Stimulated activated CD4-positive, alpha-beta T cell treated with anti-CD3 and anti-CD28 coated beads, Interleukin-4, amount 100 ng/mL, for 24 hours (primary cell): ENCODE data around the gene MEF2B.

Experiments used
- DNase-seq: peaks from one replicate; pipeline ENCODE4 v3.0.0-alpha.2; 2020

MEF2B gene

DNA sequence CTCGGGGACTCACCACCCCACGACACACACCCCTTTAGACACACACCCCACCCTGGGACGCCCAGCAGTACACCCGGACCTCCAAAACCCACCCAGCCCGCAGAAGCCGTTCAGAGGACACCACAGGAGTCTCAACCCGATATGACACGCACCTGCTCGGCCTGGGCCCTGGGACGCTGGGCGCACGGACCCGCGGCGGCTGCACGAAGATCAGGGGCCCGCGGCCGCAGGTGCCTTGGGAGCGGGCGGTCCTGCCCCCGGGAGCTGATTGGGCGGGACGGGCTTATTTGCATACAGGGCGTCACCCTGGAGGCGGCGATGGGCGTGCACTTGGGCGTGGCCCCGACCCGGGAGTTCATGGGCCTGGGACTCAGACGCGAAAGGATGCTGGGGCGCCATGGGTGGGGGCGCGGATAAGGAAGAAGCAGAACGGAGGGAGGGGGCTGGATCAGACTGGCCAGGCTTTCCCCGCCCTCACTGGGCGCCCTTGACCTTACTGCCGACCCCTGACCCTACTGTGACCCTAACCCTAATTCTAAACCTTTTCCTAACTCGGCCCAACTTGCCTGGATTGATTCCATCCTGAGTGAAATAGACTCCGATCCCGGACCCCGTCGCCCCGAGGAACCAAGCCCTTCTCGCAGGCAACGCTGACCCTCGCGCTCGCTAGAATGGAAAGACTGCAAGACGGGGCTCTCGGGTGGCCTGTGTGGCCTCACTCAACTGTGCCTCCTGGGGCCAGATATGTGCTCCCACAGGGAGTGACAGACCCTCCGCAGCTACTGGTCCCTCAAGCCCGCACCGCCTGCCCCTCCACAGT is at the start of gene MEF2B:
MEF2B (minus strand) TSS at position 211 of the 820 bp plus-strand sequence. CDS start 19,528 bp downstream, outside the sequence.
- DNase-seq: peak; percentile 78

DNA sequence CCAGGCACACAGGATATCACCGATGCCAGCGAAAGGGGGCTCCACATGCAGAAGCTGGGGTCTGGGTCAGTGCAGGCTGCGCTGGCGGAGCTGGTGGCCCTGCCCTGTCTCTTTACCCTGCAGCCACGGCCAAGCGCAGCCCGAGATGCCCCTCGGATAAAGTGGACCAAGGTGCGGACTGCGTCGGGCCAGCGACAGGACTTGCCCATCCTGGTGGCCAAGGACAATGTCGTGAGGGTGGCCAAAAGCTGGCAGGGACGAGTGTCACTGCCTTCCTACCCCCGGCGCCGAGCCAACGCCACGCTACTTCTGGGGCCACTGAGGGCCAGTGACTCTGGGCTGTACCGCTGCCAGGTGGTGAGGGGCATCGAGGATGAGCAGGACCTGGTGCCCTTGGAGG is 48.8 kb upstream of the MEF2B start:
- DNase-seq: no peak

DNA sequence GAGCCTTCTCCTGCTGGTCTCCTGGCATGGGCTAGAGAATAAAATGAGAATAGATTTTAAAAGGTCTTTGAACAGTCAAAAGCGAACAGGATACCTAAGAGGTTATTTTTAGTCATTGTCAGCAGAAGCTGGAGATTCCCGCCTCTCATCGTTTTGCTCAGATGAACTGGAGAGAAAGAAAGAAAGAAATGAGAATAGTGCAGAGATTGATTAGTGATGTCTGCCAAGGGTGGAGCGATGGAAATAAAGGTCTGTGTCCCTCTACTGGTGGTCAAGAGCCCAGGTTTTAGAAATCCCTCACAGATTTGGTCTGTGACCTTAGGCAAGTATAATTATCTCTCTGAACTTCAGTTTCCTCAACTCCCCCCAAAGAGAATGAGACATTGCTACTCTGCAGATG is 47.0 kb upstream of the MEF2B start:
- no peak for DNase-seq

DNA sequence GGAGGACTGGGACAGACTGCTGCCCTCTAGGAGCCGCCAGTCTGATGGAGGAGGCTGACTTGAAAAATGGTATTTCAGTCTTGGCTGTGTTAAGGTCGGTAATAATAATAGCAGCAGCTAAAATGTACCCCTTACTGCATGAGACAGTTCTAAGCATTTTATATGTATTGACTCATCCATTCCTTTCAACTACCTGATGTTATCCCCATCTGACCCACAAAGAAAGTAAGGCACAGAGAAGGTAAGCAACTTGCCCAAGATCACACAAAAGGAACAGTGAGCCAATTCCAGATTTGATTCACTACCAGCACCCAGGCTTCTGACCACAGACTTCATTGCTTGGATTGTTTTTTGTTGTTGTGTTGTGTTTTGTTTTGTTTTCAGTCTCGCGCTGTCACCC is 45.7 kb upstream of the MEF2B start:
- no peak for DNase-seq

DNA sequence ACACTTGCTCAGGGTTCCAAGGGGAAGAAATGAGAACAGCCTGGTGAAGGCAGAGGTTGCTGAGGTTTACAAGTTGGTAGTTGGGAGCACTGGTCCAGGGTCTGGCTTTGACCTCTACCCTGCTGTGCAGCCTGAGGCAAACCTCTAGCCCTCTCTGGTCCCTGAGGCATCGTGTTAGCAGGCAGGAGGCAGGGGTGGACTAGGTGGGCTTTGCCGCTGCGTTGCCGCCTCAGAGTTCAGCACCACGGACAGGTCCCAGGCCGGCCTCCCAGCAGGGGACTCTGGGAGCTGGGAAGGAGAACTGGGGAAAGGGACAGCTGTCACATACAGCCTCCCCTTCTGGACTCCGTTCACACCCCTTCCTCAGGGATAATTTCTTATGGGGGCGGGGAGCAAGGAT is 44.8 kb upstream of the MEF2B start:
- peak; percentile 24 for DNase-seq

DNA sequence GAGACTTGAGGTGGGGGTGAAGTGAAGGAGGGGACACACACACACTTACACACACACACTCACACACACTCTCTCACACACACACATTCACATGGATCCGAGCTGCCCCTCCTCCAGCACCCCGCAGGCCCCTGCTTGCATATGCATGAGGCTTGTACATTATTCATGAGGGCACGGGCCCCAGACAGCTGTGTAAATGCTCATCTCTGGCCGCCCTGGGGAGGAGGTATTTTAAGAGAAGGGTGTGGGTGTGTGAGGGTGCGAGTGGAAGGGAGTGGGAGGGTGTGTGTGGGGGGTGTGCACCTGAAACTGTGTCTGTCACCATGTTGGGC is 44.1 kb upstream of the MEF2B start:
- no peak for DNase-seq

DNA sequence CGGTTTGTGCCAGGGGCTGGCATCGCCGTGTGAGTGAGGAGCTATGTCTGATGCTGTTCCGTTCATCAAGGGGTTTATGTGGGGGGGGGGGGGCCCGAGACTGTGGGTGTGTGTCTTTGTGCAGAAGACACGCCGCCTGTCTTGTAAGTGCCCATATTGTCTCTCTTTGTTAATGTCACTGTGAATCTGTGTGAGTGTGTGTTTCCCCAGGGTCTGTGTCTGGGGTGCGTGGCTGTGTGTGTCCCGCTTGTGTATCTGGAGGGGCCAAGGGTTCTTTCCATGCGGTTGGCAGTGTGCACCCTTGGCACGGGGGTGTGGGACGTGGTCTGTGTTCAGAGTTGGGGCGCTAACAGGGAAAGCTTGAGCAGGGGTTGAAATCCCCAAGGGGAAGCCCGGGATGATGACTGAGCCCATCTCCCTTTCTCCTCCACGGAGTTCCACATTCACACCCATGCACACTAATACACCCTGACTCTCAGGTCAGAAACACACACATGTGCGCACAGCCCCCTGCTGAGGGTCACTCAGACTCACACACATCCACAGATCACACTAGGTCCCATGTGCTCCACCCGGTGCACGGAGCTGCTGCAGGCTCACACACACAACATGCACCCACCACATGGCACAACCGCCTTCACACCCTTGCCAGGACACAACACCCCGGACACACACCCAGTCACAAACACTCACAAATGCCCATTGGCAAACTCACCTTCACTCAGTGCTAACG is 43.5 kb upstream of the MEF2B start:
- no peak for DNase-seq

DNA sequence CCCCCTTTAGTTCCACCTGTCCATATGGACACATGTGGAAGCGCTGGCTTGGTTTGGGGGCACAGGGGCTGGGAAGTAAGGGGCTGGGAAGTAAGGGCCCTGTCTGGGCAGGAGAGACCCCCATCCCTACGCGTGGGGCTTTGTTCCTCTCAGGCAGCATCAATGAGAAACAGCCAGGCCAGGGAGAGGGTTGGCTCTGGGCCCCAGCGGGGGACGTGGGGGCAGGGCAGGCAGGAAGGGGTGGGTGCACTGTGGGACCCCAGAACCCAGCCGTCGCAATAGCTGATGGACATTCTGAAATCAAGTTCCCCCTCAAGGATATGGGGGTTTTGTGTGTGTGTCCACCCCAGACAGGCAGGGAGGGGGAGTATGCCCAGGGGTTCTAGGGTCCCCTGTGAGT is 42.9 kb upstream of the MEF2B start:
- no peak for DNase-seq

DNA sequence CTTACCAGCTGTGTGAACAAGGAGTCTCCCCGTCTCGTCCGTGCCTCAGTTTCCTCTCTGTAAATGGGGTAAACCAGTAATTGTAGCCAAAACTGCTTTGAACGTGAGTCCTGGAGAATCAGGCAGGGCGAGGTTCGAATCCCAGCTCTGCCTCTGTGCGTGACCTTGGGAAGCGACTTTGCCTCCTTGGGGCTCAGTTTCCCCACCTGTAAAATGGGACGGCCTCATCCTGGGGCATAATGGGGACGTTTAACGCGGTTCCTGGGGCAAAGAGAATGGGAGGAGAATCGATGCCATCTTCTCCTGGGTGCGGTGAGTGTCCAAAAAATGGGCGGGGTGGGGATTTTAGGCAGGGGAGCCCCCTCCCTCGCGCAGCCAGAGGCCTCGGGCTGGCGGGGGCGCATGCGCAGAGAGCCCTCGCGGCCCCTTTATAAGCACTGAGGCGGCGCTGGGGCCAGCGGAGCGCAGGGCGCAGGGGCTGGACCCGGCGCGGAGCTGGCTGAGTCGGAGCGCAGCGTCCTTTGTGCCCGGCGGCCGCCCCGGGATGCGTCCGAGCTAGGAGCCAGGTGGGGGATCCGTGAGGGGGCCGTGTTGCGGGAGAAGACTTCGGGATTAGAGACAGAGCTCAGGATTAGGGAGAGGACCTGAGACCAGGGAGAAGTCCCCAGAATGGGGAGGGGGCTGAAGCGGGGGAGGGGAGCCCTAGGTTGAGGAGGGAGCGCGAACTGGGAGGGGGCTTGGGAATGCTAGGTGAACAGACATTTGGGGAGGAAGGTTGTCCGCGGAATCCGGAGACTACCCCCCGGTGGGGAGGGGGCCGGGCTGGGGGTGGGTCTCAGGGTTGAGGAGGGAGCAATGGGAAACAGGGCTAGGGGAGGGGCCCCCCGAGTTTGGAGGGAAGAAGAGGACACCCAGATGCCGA is 41.7 kb upstream of the MEF2B start, which contains the start of gene NCAN:
NCAN (plus strand) TSS at position 460 of the 922 bp plus-strand sequence. CDS start 4,996 bp downstream, outside the sequence.
- no peak for DNase-seq

DNA sequence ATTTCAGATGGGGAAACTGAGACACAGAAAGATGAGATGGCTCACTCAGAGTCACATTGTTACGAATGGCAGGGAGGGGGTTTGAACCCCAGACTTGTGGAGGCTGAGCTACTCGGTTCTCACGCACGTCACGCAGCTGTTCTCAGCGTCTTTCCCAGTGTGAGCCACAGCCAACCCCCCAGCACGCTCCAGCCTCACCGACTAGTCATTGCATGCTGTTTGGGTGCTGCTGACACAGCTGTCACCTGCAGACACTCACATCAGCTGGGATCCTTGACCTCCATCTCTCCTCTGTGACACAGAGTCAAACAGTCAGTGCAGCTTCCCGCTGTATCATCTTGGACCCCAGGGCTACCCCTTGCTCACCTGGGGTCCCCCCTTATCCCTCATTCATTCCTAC is 39.3 kb upstream of the MEF2B start:
- no peak for DNase-seq

DNA sequence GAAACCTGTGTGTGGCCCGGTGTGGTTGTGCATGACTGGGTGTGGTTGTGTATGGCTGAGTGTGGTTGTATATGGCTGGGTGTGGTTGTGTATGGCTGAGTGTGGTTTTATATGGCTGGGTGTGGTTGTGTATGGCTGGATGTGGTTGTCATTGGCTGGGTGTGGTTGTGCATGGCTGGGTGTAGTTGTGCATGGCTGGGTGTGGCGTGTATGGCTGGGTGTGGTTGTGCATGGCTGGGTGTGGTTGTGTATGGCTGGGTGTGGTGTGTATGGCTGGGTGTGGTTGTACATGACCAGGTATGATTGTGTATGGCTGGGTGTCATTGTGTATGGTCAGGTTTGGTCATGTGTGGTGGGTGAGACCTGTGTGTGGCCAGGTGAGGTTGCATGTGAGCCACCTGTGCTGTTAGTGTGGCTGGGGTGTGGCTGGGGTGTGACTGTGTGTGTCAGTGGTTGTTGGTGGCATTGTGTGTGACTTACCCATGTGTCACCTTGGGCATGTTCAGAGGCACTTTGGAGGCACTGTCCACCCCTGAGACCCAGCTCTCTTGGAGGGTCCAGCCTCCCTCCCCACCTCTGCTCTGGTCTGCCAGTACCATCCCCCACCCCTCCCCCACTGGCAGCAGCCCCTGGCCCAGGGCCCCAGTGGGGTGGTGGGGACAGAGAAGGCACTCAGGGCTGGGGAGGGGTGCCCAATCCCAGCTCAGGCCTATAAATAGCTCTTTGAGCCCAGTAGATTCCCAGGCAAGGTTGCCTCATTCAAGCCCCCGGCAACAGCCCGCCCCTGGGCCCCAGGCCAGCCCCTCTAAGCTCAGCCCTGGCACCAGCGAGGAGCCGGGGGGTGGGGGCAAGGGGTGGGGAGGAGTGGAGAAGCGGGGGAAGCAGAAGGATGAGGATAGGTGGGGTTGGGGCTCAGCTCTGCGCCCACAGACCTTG is 37.8 kb upstream of the MEF2B start:
- DNase-seq: no peak

DNA sequence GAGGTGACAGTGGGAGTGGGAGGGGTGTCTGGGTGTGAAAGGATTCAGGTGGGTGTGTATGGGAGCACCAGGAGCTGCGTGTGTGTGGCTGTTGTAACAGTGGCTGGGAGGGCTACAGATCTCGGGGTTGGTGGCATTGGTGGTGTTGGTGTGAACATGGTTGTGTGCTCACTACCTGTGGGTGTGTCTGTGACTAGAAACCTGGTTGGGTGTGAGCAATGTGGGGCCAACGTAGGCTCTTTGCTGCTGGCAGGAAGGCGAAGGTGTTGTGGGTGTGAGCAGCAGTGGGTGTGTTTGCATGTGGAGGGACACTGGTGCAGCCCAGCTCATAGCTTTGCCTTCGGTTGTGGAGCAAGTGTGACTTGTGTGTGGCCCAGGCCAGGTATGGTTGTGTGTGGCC is 36.9 kb upstream of the MEF2B start:
- DNase-seq: no peak

DNA sequence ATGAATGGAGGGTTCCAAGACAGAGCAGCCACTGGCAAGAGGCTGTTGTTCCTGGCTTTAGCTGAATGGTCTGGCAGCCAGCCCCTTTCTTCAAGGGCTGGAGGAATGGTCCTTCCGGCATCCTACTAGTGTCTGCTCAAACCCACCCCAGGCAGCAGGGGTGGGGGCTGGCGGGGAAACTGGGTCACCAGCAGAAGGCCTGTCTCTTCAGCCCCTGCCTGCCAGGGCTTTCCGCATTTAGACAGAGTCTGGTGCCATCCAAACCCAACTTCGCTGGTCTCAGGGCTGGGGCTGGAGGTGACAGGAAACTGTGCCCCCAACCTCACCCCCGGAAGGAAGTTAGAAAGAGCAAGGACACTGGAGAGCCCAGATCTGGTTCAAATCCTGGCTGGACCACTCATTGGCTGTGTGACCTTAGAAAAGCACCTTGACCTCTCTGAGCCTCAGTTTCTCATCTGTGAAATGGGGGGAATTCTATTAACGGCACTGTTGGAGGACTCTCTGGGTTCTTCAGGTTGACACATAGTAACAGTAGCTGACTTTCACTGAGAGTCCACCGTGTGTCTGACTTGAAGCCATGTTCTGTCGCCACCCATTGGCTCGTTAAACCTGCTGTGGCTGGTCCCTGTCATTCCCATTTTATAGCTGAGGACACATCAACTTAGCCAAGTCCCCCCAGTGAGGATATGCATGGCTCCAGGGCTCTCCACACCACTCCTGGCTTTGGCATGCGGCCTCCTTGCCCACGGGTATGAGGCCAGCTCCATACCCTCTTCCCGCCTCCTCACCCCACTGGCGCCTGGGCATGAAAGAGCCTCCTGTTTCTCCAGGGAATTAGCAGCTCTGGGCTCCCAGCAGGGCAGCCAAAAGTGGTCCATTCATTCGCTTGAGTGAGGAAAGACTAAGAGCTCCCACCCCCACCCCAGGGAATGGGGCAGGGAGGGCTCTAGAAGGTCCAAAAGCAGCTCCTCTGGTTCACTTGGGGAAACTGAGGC is 35.6 kb upstream of the MEF2B start:
- no peak for DNase-seq

DNA sequence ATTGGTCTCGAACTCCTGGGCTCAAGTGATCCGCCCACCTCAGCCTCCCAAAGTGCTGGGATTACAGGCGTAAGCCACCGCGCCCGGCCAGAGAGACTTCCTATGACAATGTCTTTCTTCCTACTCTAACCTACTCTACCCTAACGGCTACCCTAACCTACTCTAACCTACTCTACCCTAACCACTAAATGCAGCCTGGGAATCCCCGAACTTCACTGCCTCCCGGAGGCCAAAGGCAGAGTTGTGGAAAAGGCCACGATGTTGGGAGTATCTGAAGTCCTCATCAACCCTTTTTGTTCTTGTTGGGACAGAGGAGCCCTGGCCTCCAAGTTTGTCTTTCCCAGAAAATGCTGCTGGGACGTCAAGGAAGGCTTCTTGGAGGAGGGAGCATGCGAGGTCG is 34.1 kb upstream of the MEF2B start:
- DNase-seq: no peak

DNA sequence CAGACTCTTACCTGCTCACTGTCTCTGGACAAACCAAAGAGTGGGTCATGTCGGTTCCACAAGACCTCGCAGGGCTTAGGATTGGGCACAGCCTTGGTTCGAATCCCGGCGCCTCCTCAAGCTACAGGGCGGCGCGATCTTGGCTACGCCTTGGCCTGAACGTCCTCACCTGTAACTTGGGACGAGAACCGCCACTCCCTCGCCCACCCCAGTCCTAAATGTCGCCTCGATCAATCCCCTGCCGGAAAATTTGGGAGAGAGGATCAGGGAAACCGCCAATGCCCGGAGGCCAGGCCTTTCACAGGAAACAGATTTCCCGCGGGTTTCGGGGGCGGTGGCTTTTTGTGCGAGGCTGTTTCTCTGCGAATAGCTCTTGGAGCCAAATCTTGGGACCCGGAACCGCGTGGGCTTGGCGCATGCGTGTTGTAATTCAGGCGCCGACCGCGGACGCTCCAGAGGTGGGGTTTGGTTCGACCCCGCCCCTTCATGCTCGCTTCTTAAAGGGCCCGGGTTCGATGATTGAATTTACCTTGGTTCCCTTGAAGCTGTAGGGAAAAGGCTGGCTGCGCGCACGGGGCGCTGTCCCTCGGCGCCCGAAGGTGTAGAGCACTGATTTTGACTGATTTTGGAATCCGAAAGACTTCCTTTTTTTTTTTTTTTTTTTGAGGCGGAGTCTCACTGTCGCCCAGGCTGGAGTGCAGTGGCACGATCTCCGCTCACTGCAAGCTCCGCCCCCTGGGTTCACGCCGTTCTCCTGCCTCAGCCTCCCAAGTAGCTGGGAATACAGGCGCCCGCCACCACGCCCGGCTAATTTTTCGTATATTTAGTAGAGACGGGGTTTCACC is 33.2 kb upstream of the MEF2B start, which contains the start of gene NR2C2AP:
NR2C2AP (minus strand) TSS at position 403 of the 845 bp plus-strand sequence; CDS start at position 49, 354 bp downstream.
- DNase-seq: peak; percentile 95

DNA sequence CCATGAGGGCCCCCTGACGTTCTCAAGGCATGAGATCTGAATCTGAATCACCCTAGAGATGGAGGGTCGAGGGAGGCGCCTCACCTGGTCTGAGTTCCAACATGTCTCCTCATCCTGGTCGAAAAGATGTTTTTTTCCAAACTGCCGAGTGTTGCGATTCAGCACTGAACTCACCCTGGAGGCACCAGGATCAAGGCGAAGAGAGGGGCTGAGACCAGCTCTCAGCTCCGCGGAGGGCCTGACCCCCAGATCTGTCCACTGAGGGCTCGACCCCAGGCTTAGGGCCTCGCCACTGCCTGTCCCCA is 32.6 kb upstream of the MEF2B start:
- no peak for DNase-seq

DNA sequence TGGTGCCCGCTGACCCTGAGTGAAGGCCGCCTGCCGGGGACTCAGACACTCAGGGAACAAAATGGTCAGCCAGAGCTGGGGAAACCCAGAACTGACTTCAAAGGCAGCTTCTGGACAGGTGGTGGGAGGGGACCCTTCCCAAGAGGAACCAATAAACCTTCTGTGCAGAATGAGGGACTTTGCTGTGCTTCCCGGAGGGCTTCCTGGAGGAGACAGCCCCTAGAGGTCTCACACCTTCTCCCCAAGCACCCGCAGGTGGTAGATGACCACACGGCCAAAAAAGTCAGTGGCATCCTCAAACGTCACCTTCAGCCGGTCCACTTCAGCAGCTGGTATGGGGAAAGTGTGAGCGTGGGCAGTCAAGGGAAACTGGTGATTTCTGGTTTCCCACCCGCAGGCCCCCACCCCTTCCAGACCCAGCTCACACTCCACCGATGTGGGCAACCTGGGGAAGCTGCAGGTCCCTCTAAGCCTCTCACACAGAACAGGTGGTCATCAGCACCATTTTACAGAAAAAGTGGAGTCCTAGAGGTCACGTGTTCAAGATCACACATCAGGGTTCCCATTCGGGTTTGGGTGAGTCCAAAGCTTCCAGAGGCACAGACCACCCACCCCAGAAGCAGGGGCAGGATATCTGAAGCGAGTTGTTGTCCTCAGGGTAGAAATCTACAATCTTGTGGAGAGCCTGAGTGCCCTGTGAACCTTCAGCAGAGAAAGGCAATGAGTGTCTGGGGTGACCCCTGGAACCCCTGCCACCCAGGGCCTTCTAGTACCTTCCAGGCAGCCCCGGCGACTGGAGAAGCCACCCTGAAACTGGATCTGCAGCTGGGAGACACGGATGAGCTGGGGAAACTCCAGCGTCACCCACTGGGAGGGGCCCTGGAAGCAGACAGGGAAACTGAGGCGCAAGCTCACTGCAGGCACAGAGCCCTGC is 31.9 kb upstream of the MEF2B start:
- no peak for DNase-seq

DNA sequence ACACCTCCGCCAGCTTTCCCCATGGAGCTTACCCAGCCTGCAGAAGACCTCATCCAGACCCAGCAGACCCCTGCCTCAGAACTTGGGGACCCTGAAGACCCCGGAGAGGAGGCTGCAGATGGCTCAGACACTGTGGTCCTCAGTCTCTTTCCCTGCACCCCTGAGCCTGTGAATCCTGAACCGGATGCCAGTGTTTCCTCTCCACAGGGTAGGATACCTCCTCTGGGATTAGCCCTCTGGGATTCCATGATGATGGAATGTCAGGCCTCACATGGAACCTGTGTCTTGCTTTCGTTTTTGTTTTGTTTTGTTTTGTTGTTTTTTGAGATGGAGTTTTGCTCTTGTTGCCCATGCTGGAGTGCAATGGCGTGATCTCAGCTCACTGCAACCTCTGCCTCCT is 23.9 kb upstream of the MEF2B start:
- DNase-seq: no peak
